NCI-H1694 treated with DMSO at 0.1 percent for 48 hours (cell line): ENCODE results near the gene PLRG1.
A peak's percentile ranks its signal among the peaks of the same experiment; 100 is the strongest.

Experiments
- DNase-seq: peaks from one replicate; lab custom pipeline; 2025; lab: John Stamatoyannopoulos, UW

Gene PLRG1

GRCh38 chr4:154573190-154573870, 23.1 kb upstream of the PLRG1 start:
- no peak for DNase-seq

- no peak for DNase-seq
These were observed 19.4 kb upstream of the PLRG1 start for GRCh38 chr4:154569584-154569983.

- no peak for DNase-seq
These were observed 18.8 kb upstream of the PLRG1 start for GRCh38 chr4:154569028-154569427.

- no peak for DNase-seq
These were observed 16.5 kb upstream of the PLRG1 start for GRCh38 chr4:154566639-154567204.

- no peak for DNase-seq
These were observed 15.5 kb upstream of the PLRG1 start for GRCh38 chr4:154565704-154566103.

GRCh38 chr4:154564311-154564710, 14.1 kb upstream of the PLRG1 start:
- no peak for DNase-seq

- no peak for DNase-seq
These were observed 12.6 kb upstream of the PLRG1 start, which contains the start of gene FGB for GRCh38 chr4:154562697-154563254. FGB (plus strand) TSS chr4:154563011; CDS start chr4:154563019, 8 bp downstream.

- no peak for DNase-seq
These were observed 10.6 kb upstream of the PLRG1 start for GRCh38 chr4:154560824-154561231.

GRCh38 chr4:154560419-154560801, 10.2 kb upstream of the PLRG1 start:
- DNase-seq = no peak

GRCh38 chr4:154559494-154560418, 9.6 kb upstream of the PLRG1 start:
- no peak for DNase-seq

GRCh38 chr4:154559141-154559493, 8.9 kb upstream of the PLRG1 start:
- no peak for DNase-seq

- peak; percentile 18 for DNase-seq
These were observed 1.9 kb upstream of the PLRG1 start for GRCh38 chr4:154551872-154552686.

- DNase-seq = no peak
These were observed 4.5 kb downstream of the PLRG1 start for GRCh38 chr4:154545689-154546088.

GRCh38 chr4:154542271-154542879, 7.8 kb downstream of the PLRG1 start:
- no peak for DNase-seq

GRCh38 chr4:154534296-154534695, 15.9 kb downstream of the PLRG1 start:
- DNase-seq = no peak

- DNase-seq = no peak
These were observed 20.3 kb downstream of the PLRG1 start for GRCh38 chr4:154529728-154530519.

- no peak for DNase-seq
These were observed 21.3 kb downstream of the PLRG1 start for GRCh38 chr4:154528869-154529268.

- DNase-seq = no peak
These were observed 22.9 kb downstream of the PLRG1 start for GRCh38 chr4:154527308-154527707.

- no peak for DNase-seq
These were observed 24.0 kb downstream of the PLRG1 start for GRCh38 chr4:154526151-154526550.

GRCh38 chr4:154521607-154522006, 28.6 kb downstream of the PLRG1 start:
- DNase-seq = no peak
